KOPT-K1 (cell line): ENCODE measurements around the gene ZGLP1.
"Not testable (repeated sequence)": the region's sequence is repeated elsewhere in the genome, so short reads cannot be mapped to it uniquely, and the experiment has no call there.

Experiments
- H3K27ac ChIP-seq: fragments of 200-600 bp; sonication (generic); 2 replicates; pipeline ENCODE4 v1.5.1; 2016; ENCODE audit warnings: antibody characterized with exemption, mild to moderate bottlenecking, low read depth, low read length; ENCODE audit not compliant: poor library complexity, severe bottlenecking
- H3K36me3 ChIP-seq: fragments of 200-600 bp; sonication (generic); 2 replicates; pipeline ENCODE4 v1.5.1; 2017; ENCODE audit warnings: antibody characterized with exemption, mild to moderate bottlenecking, low read length, moderate library complexity; ENCODE audit not compliant: insufficient read depth
- H3K9me3 ChIP-seq: fragments of 200-600 bp; sonication (generic); 2 replicates; pipeline ENCODE4 v1.5.1; 2017; ENCODE audit warnings: antibody characterized with exemption, low read length, mild to moderate bottlenecking; ENCODE audit not compliant: insufficient read depth, poor library complexity, severe bottlenecking

ZGLP1 gene

DNA sequence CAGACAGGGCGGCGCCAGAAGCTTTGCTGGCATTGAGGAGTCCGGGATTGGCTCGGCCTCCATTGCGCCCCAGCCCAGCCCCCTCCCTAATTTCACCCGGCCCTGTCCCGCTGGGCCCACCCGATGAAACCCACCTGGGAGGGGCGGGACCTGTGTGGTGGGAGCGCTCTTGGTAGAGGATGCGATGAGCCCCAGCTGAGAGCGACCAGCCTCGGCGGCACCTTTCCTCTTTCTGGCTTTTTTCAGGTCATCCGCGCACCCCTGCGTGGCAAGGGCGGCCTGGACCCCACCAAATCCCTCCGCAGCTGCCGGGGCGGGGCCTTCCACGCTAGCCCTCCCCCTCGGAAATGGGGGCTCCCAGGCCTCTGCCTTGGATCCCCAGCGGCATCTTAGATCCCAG lies at the start of gene ZGLP1:
Gene ZGLP1, minus strand, starts transcription at position 393 of the 400 bp plus-strand sequence.
- Histone ChIP-seq H3K27ac (no peak within 1 kb of the TSS), H3K9me3 (no peaks in the 10 kb centered on the region), H3K36me3 (peaks cover 36% of the 10 kb centered on the region; the same call in 1 of the 2 replicates)

DNA sequence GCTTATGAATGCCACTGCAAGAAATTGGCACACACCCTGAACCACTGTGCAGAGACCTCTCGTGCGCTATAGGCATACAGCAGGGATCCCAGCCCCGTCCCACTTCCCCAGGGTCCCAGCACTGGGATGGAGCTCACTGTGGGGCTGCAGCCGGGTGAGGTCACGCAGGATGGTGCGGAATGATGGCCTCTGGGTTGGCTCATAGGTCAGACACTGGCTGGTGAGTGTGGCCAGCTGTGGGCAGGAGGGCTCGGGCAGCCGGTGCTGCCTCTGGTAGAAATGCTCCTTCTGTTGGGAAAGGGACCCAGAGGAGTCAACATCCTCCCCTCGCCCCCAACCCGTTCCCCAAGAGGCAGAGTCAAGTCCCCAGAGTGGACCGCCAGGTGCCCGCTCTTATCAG lies 46.8 kb upstream of the ZGLP1 start:
- Histone ChIP-seq H3K27ac (no peak overlapping the region), H3K9me3 (no peaks in the 10 kb centered on the region), H3K36me3 (peaks cover 82% of the 10 kb centered on the region)

DNA sequence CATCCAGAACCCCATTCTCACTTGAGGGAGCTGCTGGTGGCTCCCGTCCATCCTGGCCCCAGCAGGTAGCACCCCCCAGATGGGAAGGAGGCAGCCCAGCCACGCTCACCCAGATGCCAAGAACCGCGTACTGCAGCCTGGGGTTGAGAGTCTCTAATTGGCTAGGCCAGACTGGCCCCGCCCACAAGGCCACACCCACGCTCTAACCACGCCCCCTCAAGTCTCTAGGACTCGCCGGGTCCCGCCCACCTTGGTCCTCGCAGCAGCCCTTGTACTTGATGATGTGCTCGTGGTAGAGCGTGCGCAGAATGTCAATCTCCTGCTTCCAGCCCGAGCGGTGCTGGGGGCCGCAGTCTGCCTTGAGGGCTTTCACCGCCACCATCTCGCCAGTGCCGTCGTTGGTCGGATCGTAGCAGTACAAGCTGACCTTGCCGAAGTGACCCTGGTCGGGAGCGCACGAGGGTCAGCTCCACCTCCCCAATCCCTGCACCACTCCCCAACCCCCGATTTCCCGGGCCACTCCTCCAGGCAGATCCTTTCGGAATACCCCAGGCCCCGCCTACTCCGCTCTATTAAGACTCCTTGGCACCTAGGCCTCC lies 44.3 kb upstream of the ZGLP1 start:
- Histone ChIP-seq H3K36me3 (peaks cover 79% of the 10 kb centered on the region), H3K27ac (no peak overlapping the region), H3K9me3 (no peaks in the 10 kb centered on the region)

DNA sequence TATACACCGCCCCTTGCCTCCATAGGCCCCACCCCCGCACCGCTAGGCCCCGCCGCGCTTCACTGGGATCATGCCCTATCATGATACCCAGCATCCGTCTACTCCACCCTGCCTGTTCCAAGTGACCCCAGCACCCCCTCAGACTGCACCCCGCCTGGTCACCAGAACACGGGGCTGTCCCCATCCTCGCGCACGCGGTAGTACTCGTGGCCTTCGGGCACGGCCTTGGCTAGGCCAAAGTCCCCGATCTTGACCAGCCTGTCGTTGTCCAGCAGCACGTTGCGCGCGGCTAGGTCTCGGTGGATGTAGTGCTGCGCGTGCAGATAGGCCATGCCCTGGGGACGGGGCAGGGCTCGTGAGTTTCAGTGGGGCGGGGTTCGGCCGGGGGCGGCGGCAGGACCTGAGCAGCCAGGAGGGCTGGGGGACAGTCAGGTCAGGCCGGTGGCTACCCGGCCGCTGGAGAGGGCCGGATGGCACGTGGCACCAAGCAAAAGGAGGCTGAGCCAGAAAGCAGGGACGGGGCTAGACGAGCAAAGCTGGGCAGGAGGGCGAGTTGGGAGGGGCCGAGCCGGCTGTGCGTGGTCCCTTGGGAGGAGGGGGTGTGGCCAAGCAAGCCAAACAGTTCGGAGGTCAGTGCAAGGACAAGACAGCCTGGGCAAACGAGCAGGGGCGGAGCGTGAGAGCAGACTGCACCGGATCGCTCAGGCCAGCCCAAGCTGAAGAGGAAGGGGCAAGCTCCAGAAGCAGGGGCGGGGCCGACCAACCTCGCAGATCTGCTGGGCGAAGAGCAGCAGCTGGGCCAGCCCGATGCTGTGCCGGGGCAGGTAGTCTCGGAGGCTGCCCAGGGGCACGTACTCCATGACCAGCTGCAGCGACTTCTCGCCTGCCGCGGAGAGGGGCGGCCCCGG lies 43.4 kb upstream of the ZGLP1 start:
- no peak overlapping the region for H3K27ac ChIP-seq
- peaks cover 70% of the 10 kb centered on the region for H3K36me3 ChIP-seq
- no peaks in the 10 kb centered on the region for H3K9me3 ChIP-seq

DNA sequence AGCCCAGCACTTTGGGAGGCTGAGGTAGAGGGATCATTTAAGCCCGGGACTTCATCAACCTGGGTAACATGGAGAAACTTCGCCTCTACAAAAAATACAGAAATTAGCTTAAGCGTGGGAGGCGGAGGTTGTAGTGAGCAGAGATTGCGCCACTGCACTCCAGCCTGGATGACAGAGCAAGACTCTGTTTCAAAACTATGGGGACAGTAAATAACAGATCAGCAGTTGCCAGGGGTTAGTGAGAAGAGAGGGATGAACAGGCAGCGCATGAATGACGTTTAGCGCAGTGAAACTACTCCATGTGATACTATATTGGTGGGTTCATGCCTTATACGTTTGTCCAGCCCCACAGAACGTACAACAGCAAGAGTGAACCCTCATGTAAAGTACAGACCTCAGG lies 36.9 kb upstream of the ZGLP1 start:
- Histone ChIP-seq H3K27ac (no peak overlapping the region), H3K36me3 (peaks cover 19% of the 10 kb centered on the region; the same call in 1 of the 2 replicates), H3K9me3 (no peaks in the 10 kb centered on the region)

DNA sequence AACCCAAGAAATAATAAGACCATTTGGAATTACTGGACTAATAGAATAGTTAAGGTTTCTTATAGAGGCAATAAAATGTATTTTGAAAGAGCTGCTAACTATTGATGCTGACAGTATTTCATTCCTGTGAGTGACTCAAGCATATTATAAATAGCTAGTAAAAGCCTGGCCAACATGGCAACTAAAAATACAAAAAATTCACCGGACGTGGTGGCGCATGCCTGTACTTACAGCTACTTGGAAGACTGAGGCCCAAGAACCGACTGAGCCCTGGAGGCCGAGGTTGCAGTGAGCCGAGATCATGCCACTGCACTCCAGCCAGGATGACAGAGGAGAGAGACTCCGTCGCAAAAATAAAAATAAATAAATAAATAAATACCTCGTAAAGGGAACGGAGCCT lies 35.2 kb upstream of the ZGLP1 start:
- H3K36me3 ChIP-seq = peaks cover 2% of the 10 kb centered on the region; the same call in 1 of the 2 replicates
- H3K9me3 ChIP-seq = no peaks in the 10 kb centered on the region
- H3K27ac ChIP-seq = no peak overlapping the region

DNA sequence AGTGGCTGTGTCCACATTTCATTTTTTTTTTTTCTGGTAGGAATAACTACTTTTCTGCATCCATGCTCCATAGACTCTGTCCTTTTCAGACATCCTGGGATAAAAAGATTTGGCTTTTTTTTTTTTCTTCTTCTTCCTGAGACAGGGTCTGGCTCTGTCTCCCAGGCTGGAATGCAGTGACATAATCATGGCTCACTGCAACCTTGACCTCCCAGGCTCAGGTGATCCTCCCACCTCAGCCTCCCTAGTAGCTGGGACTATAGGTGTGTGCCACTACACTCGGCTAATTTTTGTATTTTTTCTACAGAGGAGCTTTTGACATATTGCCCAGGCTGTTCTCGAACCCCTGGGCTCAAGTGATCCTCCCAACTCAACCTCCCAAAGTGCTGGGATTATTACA lies 33.9 kb upstream of the ZGLP1 start:
- H3K36me3 ChIP-seq = no peaks in the 10 kb centered on the region
- H3K27ac ChIP-seq = no peak overlapping the region
- H3K9me3 ChIP-seq = no peaks in the 10 kb centered on the region

DNA sequence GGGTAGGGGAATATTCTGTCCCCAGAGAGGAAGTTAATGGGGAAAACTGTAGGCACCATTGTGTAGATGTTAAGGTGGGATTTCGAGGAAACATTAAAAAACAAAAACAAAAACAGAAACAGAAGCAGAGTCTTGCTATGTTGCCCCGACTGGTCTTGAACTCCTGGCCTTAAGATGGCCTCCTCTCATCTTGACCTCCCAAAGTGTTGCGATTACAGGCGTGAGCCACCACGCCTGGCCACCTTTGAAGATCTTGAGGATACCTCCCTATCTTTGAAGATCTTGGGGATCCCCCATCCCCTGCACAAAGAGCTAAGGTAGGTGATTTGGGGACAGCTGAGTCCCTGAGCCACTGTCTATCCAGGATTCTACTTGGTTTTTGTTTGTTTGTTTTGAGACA lies 30.4 kb upstream of the ZGLP1 start:
- H3K27ac ChIP-seq = peak overlapping the region; percentile 80
- H3K9me3 ChIP-seq = no peaks in the 10 kb centered on the region
- peaks cover 15% of the 10 kb centered on the region; the same call in 1 of the 2 replicates for H3K36me3 ChIP-seq

DNA sequence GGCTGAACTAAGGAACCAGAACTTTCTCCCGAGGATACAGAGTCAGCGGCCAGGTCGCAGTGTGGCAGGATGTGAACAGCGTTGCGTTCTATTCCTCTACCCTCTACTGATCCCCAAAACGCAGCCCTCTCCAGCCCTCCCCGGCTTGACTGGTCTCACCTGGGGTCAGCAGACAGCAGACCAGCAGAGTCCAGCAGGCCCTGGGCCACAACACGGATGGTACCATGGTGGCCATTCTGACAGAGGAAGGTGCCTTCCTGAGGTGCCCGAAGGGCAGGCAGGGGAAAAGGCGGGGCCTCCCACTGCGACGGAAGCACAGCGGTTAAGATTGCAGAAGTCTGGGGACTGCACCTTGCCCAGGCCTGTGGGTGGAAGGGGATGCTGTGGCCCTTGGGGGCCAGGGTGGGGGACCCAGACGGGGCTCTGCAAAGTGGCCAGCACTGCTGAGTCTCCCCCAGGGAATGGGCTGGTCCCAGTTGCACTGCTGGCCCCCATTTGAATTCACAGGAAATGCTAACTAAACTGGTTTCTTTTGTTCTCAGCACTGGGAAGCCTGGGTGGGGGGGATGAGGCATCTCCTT lies 29.9 kb upstream of the ZGLP1 start, which contains the start of gene ICAM3:
Gene ICAM3, minus strand, starts transcription at position 245 of the 581 bp plus-strand sequence. Its CDS starts 10 bp downstream, at position 235.
- H3K36me3 ChIP-seq = peaks cover 20% of the 10 kb centered on the region; the same call in 1 of the 2 replicates
- H3K9me3 ChIP-seq = no peaks in the 10 kb centered on the region
- peak within 1 kb of the TSS; percentile 80 for H3K27ac ChIP-seq

DNA sequence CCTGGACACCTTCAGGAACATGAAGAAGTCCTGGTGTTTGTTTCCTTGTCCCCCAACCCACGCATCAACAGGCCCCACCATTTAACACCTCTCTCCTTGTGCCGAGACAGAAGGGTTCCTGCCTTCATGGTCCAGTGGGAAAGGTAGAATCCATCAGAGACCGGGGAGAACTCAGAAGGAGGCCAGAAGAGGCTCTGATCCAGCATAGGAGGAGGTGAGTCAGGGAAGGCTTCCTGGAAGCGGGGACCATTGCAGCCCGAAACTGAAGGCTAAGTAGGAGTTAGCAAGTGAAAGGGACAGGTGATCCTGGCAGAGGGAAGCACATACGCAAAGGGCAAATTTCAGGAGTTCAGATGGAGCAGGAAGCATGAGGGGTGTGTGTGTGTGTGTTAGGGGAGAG lies 29.3 kb upstream of the ZGLP1 start:
- Histone ChIP-seq H3K36me3 (peaks cover 24% of the 10 kb centered on the region; the same call in 1 of the 2 replicates), H3K27ac (peak overlapping the region; percentile 80), H3K9me3 (no peaks in the 10 kb centered on the region)

DNA sequence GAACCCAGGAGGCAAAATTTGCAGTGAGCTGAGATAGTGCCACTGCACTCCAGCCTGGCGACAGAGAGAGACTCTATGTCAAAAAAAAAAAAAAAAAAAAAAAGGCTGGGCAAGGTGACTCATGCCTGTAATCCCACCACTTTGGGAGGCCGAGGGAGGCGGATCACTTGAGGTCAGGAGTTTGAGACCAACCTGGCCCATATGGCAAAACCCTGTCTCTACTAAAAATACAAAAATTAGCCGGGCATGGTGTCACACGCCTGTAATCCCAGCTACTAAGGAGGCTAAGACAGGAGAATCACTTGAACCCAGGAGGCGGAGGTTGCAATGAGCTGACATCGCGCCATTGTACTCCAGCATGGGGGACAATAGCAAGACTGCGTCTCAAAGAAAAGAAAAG lies 27.1 kb upstream of the ZGLP1 start:
- peaks cover 32% of the 10 kb centered on the region for H3K36me3 ChIP-seq
- H3K9me3 ChIP-seq, H3K27ac ChIP-seq: not testable (repeated sequence)

DNA sequence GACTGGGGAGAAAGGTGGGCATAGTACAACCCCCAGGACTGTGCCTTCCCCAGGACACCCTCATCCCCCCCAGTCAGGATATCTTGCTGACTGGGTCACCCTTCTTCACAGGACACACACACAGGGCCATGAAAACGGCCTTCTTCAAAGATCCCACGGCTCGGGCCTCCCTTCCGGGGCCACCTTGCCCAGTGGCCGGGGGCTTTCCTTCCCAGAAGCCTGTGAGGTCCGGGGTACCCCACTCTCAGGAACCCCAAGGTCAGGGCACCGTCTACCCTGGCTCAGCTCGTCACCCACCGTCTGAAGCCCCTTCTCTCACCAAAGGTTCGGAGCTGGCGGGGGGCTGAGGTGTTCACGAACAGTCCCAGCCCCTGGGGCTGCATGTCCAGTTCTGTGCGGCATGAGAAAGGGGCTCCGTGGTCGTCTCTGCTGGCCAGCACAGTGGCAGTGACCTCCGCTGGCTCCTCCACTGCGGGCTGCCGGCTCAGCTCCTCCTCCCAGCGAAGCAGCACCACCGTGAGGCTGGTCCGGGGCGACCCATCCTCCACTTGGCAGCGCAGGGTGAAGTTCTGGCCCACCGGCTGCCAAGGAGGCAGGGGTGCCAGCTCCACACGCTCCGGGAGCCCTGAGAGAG lies 25.9 kb upstream of the ZGLP1 start:
- no peak overlapping the region for H3K27ac ChIP-seq
- no peaks in the 10 kb centered on the region for H3K9me3 ChIP-seq

DNA sequence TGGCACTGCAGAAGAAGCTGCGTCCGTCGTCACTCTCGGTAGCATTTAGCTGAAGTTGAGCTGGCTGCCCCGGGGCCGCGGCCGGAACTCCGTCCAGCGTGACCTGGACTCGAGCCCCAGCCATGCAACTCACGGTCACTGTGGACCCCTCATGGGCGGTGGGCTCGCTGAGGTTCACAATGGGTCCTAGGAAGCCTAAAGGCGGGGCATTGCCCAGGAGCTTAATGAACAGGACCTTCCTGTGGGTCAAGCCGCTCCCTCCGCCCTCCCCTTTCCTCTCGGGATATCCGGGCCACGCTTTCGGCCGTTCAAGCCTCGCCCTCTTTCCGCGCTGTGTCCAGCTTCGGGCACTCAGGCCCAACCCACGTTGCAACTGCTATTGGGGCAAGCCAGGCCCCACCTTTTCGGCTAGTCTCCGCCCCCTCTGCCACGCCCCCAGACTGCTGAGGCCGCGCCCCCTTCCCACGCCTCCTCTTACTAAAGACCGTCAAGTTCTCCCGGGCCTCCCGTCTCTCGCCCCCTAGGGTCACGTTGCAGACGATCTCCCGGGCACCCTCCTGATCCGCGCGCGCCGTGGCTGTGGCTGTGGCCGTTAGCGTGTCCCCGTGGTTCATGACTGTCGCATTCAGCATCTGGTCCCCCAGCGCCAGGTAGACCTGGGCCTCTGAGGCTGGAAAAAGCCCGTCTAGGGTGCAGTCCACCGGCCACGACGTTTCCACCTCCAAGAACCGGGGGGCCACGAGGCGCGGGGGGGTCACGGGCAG lies 25.2 kb upstream of the ZGLP1 start:
- no peaks in the 10 kb centered on the region for H3K9me3 ChIP-seq
- no peak overlapping the region for H3K27ac ChIP-seq
- H3K36me3 ChIP-seq = peaks cover 49% of the 10 kb centered on the region

More for the DNA sequence above, 25.9 kb upstream of the ZGLP1 start:
- H3K36me3 ChIP-seq = peaks cover 42% of the 10 kb centered on the region
